Measurements from ENCODE around the gene COMT.

COMT gene

GRCh38 chr22:19997561-19998231, 56.1 kb downstream of the COMT start:
- no peak for DNase-seq

- no peak for DNase-seq
These were observed 56.8 kb downstream of the COMT start for GRCh38 chr22:19998232-19998951.

GRCh38 chr22:19998991-19999820, 57.6 kb downstream of the COMT start:
- no peak for DNase-seq

GRCh38 chr22:20000246-20001081, 58.9 kb downstream of the COMT start:
- no peak for DNase-seq

- DNase-seq = no peak
These were observed 59.6 kb downstream of the COMT start for GRCh38 chr22:20001082-20001638.

GRCh38 chr22:20002128-20002527, 60.6 kb downstream of the COMT start:
- no peak for DNase-seq

GRCh38 chr22:20002636-20003035, 61.1 kb downstream of the COMT start:
- DNase-seq = no peak

GRCh38 chr22:20003304-20003703, 61.7 kb downstream of the COMT start:
- DNase-seq = no peak

- DNase-seq = no peak
These were observed 62.9 kb downstream of the COMT start for GRCh38 chr22:20004464-20004863.

- DNase-seq = no peak
These were observed 66.8 kb downstream of the COMT start for GRCh38 chr22:20008221-20008995.

- no peak for DNase-seq
These were observed 67.5 kb downstream of the COMT start for GRCh38 chr22:20009018-20009491.

GRCh38 chr22:20009582-20010306, 68.2 kb downstream of the COMT start:
- DNase-seq = no peak

- no peak for DNase-seq
These were observed 68.9 kb downstream of the COMT start for GRCh38 chr22:20010307-20011122.

- DNase-seq = no peak
These were observed 69.8 kb downstream of the COMT start for GRCh38 chr22:20011123-20011992.

GRCh38 chr22:20011993-20012740, 70.6 kb downstream of the COMT start:
- DNase-seq = no peak

- DNase-seq = no peak
These were observed 71.3 kb downstream of the COMT start for GRCh38 chr22:20012741-20013331.

- DNase-seq = peak in 1 of 2 experiments; percentile 8
These were observed 71.9 kb downstream of the COMT start for GRCh38 chr22:20013382-20013871.

Measured in SW 1271 (cell line).